NCI-H524 treated with DMSO at 0.1 percent for 48 hours (cell line): ENCODE results near the gene SPHK1.

Experiments
- DNase-seq: peaks from one replicate; lab custom pipeline; 2025; lab: John Stamatoyannopoulos, UW

Gene SPHK1

DNA sequence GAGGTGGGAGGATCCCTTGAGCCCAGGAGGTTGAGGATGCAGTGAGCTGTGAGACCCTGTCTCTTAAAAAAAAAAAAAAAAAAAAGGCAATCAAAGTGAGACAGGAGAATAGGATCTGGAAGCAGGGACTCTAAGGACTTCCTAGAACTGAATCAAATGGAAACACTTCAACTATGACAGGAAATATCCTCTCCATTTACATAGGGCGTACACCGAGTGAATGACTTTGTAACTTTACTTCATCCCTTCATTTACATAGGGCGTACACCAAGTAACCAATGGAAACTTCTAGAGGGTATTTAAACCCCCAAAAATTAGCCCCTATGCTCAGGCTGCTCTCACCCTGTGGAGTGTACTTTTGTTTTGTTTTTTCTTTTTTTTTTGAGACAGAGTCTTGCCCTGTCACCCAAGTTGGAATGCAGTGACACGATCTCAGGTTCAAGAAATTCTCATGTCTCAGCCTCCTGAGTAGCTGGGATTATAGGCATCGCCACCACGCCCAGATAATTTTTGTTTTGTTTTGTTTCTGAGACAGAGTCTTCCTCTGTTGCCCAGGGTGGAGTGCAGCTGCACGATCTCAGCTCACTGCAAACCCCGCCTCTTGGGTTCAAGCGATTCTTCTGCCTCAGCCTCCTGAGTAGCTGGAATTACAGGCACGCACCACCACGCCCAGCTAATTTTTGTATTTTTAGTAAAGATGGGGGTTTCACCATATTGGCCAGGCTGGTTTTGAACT, 21.1 kb upstream of the SPHK1 start:
- no peak for DNase-seq

DNA sequence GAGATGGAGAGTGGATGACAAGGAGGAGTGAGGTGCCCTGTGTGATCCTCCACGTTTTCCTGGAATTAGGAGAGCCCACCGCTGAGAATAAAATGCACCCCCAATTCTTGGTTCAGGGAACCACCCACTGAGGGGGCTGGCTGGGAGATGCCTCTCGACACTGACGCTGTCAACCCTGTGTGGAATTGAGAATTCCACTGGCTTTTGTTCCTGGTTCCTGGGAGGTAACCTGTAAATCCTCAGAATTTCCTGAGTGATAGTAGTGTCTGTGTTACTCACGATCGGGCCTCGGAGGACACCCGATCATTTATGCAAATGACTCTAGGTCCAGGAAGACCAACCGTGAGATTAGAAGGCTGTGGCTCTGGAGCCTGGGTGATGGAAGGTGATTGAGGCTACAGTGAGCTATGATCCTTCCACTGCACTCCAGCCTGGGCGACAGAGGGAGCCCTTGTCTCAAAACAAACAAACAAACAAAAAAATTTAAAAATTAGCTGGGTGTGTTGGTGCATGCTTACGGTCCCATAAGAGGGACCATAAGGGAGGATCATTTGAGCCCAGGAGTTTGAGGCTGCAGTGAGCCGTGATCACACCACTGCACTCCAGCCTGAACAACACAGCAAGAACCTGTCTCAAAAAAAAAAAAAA, 19.0 kb upstream of the SPHK1 start:
- no peak for DNase-seq

DNA sequence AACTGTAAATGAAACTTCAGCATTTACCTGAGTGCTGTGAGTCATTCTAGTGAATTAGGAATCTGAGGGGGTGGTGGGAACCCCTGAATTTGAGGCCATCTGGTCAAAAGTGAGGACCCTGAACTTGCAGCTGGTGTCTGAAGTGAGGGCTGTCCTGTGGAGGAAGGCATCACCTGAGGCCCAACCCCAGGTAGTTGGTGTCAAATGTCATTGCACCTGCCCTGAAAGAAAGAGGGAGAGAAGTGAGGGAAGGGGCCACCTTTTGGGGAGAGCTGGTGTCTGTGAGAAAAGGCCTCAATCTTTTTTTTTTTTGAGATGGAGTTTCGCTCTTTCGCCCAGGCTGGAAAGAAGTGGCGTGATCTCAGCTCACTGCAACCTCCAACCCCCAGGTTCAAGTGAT, 18.2 kb upstream of the SPHK1 start:
- no peak for DNase-seq

DNA sequence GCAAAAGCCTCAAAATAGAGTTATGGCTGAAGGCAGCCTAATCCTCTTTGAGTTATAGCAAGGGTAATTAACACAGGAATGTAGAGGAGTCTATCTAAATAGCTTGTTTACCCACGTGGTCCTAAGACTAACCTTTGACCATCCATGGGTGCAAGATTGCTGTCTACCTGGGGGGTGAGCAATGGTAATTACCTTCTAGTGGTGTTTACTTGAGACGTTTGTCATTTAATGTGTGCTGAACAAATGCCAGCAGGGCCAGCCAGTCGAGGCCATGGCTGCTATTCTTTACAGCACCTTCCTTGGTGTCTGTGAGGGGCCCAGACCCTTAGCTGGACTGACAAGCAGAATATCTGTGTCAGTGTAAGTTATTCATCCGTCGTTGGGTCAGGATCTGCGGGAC, 16.8 kb upstream of the SPHK1 start:
- no peak for DNase-seq

DNA sequence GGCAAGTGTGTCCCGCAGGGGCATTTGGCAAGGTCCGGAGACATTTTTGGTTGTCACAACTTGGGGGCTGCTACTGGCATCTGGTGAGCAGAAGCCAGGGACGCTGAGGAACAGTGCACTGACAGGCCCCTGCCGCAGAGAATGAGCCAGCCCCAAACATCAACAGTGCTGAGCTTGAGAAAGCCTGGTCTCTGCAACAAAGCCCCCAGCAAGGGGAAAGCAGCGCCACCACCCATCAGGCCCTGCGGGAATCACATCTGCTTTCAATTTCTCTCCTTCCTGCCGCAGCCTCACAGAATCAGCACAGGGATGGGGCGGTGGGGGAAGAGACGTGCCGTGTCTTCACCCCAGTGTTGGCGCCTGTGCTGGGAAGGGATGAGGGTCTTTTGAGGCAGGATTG, 15.9 kb upstream of the SPHK1 start:
- no peak for DNase-seq

DNA sequence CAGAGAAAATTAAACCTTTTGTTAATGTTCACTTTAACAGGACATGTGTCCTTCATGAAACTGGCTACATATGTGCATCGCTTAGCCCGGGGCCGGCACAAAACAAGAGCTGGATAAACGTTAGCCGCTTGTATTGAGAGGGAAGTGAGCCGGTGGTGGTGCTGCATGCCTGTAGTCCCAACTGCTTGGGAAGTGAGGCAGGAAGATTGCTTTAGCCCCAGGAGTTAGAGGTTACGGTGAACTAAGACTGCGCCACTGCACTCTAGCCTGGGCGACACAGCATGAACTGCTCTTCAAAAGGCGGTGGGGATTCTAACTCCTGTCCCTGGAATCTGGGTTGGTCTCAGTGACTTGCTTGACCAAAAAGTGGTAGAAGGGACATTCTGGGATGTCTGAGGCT, 15.0 kb upstream of the SPHK1 start:
- DNase-seq, result no peak

DNA sequence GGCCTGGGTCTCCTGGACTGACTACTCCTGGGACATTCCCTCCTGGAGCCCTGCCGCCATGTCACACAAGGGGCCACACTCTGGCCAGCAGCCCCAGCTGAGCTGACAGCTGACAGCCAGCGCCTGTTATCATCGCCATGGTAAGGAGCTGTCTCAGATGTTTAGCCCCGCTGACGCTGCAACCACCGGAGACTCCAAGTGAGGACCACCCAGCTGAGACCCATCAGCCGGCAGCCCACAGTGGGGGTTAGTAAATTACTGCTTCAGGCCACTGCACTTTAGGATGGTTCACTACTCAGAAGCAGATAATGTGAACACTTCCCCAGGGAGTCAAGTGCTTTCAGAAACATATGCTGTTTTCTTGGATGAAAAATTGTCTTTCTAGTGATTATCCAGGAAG, 14.6 kb upstream of the SPHK1 start:
- DNase-seq, result peak; percentile 42

DNA sequence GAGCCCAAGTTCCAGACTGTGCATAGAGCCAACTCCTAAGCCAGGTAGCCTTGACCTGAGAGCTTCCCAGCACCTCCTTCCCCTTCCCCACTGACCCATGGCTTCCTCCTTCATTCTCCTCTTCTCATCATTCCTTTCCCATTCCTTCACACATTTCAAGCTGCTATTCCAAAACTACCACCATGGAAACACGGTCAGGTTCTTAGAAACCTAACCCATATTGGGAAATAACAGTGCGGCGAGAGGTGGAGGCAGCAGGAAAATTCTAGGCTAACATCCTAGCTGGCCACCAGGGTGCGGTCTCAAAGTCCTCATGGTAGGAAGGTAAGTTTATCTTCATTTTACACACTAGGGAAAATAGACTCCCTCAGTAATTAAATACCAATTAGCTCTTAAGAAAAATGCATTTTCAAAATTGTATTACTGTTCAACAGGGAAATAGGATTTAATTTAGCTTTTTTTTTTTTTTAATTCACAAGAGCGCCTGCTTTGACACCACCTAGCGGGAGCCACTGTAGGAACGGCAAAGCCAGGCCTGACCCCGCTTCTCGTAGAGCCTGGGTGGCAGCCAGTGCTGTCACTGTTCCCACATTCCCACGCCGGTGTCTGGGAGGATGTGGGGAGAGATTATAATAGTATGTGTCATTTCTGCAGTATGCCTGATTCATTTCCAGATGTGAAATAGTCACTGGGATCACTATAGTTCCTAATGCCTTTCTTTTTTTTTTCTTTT, 14.0 kb upstream of the SPHK1 start:
- no peak for DNase-seq

DNA sequence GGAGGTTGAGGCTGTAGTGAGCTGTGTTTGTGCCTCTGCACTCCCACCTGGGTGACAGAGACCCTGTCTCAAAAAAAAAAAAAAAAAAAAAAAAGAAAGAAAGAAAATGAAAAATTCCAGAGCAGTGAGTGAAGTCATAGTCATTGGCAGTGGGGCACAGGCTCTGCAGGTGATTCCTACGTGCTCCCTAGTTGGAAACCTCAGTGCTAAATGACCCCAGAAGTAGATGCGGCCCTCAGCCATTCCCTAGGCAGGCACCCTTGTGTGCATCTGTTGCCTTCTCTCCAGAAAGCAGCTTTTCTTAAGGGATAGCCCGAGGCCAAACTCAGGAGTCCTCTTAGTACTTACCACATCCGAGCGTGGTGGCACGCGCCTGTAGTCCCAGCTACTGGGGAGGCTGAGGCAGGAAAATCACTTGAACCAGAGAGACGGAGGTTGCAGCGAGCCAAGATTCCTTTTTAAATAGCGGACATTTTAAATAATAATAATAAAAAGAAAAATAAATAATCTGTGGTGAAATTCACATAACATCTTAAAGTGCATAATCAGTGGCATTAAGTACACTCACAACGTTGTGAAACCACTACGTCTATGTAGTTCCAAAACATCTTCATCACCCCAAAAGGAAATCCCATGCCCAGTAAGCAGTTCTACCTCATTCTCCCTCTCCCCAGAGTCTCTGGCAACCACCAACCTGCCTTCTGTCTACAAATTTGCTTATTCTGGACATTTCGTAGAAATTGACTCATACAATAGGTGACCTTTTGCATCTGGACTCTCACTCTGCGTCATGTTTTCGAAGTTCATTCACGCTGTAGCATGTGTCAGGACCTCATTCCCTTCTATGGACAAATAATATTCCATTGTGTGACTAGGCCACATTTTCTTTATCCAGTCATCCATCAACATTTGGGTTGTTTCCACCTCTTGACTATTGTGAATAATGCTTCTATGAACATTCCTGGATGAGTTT, 12.5 kb upstream of the SPHK1 start:
- no peak for DNase-seq

DNA sequence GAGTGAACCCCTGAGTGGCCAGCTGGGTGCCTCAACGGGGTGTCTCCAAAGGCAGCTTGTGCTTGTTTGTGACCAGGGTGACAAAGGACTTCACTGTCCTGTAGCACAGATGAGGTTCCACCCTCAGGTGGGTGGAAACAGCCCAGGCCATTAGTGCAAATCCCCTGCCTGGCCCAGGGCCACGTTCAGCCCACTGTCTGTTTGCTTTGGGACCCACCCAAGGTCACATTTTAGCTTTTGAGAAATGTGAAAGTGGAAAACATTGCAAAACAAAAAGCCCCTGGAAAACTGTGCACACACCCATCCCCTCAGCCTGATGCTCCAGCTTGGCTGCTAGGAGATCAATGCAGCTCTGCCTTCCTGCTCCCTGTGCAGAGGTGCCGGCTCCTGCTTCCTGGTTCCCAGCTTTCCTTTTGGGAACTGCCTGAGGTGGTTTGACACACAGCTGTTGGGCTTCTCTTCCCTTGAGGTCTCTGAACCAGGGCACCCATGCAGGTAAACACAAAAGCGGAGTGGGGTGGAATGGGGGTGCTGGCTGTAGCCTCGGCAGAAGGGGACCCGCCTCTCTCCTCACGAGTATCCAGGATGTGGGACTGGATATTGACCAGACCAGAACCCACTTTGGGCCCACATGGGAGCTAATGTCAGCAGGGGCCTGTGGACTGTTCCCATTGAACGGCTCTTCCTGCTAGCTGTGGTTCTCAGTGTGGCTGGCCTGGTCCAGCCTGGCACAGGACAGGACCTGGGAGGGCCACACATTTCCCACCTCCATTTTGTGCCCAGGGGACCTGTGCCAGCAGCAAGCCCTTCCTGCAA, 7.9 kb upstream of the SPHK1 start:
- DNase-seq, result no peak

DNA sequence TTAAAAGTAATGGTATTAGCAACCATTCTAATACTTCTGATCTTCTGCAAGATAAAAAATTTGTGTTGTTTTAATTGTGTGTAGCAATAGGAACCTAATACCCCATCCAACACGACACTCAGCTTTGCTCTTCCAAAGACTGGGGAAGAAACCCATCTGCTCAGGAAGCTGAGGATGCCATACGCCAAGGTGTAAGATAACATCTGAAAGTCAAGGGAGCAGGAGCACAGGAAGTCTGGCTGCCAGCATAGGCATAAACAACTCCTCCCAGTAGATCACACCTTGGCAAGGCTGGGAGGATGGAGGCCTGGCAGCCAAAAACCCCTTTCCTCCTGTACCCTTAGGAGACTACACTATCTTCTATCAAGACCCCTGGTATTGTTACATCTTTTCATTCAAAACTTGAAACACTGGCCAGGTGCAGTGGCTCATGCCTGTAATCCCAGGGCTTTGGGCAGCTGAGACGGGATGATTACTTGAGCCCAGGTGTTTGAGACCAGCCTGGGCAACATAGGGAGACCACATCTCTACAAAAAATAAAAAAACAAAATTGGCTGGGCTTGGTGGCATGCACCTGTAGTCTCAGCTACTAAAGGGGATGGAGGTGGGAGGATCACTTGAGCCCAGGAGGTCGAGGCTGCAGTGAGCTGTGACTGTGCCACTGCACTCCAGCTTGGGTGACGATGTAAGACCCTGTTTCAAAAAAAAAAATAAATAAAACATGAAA, 5.7 kb upstream of the SPHK1 start:
- peak; percentile 45 for DNase-seq

DNA sequence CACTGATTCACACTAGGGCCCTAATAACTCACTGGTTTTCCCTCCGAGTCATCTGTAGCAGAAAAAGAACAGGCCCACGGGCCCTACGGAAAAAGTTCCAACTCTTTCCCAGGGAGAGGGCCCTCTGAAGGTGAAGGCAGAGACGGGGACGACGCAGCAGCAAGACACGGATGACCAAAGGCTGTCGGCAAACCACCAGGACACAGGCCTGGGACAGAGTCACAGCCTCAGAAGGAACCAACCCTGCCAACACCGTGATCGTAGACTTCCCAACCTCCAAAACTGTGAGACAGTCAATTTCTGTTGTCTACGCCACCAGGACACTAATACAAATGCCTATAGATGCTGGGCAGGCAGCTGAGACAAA, 5.2 kb upstream of the SPHK1 start:
- DNase-seq, result no peak

DNA sequence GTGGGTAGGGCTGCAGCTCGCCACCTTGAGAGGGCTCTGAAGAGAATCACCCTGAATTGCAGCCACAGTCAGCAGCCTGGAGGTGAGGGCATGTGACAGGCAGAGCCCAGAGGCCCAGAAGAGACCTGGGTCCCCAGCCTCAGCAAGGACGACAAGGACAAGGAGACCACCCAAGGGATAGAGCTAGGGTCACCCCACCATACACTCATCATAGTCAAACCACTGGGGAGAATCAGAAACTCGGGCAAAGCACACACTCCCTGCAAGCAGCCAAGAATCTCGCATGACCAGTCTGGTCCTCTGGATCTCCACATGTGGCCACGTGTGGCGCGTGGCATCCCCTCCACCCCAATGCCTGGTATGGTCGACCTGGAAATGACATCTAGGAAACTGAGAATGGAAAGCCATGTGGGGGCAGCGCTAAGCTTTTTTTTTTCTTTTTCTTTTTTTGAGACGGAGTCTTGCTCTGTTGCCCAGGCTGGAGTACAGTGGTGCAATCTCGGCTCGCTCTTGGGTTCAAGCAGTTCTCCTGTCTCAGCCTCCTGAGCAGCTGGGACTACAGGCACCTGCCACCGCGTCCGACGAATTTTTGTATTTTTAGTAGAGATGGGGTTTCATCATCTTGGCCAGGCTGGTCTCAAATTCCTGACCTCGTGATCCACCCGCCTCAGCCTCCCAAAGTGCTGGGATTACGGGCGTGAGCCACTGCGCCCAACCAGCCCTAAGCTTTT, 4.6 kb upstream of the SPHK1 start:
- no peak for DNase-seq

DNA sequence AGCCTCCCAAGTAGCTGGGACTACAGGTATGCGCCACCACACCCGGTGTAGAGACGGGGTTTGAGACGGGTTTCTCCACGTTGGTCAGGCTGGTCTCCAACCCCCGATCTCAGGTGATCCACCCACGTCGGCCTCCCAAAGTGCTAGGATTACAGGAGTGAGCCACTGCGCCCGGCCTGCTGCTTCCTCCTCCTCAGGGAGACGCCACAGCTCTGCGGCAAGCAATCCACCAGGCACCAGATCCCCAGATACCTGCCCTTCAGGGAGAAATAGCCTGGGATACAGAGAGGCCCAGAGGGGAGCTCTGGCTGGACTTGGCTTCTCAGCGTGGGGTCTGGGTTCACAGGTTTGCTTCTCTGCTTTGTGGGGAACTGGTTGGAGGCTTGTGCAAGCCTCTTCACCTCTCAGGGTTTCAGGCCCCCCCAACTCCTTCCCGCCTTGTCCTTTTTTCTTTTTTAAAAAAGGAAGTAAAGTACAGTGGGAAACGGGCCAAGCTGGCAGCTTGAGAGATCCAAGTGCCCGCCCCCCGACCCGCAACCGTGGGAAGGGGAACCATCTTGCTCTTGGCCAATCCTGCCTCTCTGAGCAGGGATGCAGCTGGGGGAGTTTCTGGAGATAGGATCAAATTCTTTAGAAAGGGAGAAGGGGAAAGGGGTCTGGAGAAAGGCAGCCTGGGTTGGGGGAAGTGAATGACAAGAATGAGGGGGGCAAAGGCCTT, 2.6 kb upstream of the SPHK1 start:
- no peak for DNase-seq

DNA sequence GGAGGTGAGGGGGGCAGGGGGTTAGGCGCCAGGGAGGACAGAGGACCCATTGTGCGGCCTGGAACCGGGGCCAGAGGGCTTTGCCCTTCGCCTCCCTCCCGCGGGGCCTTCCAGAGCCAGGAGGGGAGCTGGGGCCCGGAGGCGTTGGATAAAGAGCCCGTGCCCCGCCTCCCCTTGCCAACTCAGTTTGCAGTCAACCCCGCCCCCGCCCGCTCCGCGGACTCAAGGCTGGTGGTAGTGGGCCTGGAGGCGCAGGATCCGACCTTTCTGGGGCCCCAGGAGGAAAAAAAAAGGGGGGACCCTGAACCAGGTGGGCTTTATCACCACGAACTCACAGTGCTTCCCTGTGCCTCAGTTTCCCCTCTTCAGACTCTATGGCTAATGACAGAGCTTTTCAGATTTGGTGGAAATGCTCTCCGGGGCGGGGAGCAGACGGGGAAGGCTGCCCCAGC, 2.0 kb upstream of the SPHK1 start:
- DNase-seq, result no peak

DNA sequence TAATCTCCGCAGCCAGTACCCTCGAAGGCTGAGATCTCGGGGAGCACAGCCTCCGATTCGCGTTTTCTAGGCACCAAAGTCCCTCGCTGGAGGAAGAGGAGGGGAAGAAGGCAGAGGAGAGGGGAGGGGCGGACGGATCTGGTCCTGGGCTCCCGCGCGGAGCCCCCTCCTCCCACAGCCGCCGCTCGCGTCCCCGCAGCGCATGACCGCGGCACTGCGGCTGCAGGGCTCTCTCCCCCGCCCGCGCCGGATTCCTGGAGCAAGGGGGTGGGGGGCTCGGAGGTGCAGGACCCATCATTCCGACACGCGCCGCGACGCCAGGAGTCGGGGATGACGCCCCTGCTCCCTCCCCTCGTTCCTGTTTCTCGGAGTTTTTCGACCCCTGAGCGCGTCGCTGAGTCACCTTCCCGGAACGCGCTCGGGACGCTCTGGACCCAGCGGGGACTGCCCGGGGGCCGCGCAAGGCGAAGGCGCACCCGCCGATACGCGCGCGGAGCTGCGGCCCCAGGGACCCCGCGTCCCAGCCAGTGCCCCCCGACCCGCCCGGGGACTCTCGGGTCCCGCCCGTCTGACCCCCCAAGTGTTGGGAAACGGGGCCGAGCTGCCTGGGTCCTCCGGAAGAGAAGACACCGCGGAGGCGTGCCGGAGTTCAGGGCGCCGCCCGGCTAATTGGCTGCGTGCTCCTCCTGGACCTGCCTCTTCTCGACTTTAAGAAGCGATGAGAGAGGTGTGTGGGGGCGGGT, 1.4 kb upstream of the SPHK1 start:
- no peak for DNase-seq

DNA sequence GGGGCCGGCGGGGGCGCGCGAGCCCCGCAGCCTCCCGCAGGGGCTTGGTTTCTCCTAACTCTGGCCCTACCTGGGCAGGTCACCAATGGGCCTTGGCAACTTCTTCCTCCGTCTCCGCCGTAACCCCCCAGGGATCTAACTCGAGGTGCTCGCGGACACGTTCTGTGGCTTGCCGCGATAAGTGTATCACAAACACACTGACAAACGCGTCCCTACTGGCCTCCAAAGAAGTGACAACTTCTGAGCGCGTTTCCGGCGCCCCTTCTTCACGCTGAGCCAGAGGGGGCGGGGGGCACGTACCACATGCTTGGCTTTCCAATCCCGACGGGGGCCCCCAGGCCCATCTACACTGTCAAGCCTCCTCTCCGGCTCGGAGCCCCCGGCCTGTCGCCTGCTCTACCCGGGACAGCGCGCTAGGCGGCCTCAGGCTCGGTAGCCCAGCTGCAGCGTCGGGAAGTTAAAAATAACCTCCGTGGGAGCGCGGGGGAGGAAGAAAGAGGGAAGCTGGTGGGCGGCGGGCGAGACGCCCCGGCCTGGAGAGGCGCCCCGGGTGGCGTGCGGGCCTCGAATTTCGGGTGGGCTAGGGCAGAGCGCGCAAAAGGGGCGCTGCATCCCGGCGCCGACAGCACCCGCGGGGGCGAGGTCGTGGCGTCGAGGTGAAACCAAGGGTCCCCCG, 725 bp upstream of the SPHK1 start:
- no peak for DNase-seq
